Karpas-422 (cell line): ENCODE data around the gene TMEM220. TPM values are rescaled to one million over a fixed set of nuclear protein-coding genes. Genes with fewer than 3 reads are reported as not detected.

Experiments
- DNase-seq: peaks from one replicate; pipeline ENCODE4 v3.0.0-alpha.2; 2015
- H2AFZ ChIP-seq: fragments of 200-600 bp; sonication (generic); 2 replicates; pipeline ENCODE4 v1.6.1; 2014; ENCODE audit warnings: antibody characterized with exemption, low read length, mixed read lengths
- H3K27ac ChIP-seq: fragments of 200-600 bp; sonication (generic); 2 replicates; pipeline ENCODE4 v1.5.1; 2014; ENCODE audit warnings: mild to moderate bottlenecking, low read length, moderate library complexity
- H3K27me3 ChIP-seq: fragments of 200-600 bp; sonication (generic); 2 replicates; pipeline ENCODE4 v1.6.1; 2014; ENCODE audit warnings: low read length, mixed read lengths
- H3K36me3 ChIP-seq: fragments of 200-600 bp; sonication (generic); 2 replicates; pipeline ENCODE4 v1.6.1; 2014; ENCODE audit warnings: low read length, mixed read lengths; ENCODE audit not compliant: insufficient read depth
- H3K4me1 ChIP-seq: fragments of 200-600 bp; sonication (generic); 2 replicates; pipeline ENCODE4 v1.6.1; 2014; ENCODE audit warnings: mild to moderate bottlenecking, low read length, mixed read lengths
- H3K4me2 ChIP-seq: fragments of 200-600 bp; sonication (generic); 2 replicates; pipeline ENCODE4 v1.6.1; 2014; ENCODE audit warnings: low read length, low read depth, mild to moderate bottlenecking; ENCODE audit not compliant: poor library complexity, severe bottlenecking
- H3K4me3 ChIP-seq: fragments of 200-600 bp; sonication (generic); 2 replicates; pipeline ENCODE4 v1.5.1; 2014; ENCODE audit warnings: mild to moderate bottlenecking, antibody characterized with exemption, low read length, mixed read lengths
- H3K79me2 ChIP-seq: fragments of 200-600 bp; sonication (generic); 2 replicates; pipeline ENCODE4 v1.6.1; 2014; ENCODE audit warnings: mild to moderate bottlenecking, low read length, mixed read lengths
- H3K9ac ChIP-seq: fragments of 200-600 bp; sonication (generic); 2 replicates; pipeline ENCODE4 v1.6.0; 2014; ENCODE audit warnings: low read length
- H3K9me2 ChIP-seq: fragments of 200-600 bp; sonication (generic), shearing (Covaris generic); replicated peaks from 2 replicates; pipeline ENCODE4 v1.6.0; 2014; ENCODE audit warnings: mild to moderate bottlenecking, low read length, moderate library complexity; ENCODE audit not compliant: insufficient read depth
- H3K9me3 ChIP-seq: fragments of 300-700, 200-600 bp; sonication (generic); 2 replicates; pipeline ENCODE4 v1.6.1; 2014; ENCODE audit warnings: low read length, mixed read lengths
- H4K20me1 ChIP-seq: fragments of 200-600 bp; sonication (generic); 2 replicates; pipeline ENCODE4 v1.6.1; 2014; ENCODE audit warnings: mild to moderate bottlenecking, antibody characterized with exemption, low read length, low read depth; ENCODE audit not compliant: insufficient read depth
- total RNA-seq: library from RNA; depleted of rRNA; stranded (reverse); fragments of >200 nt; shearing (Covaris generic); gene quantifications from 2 replicates; pipeline ENCODE4 v1.2.3, GENCODE V29; 2014; ENCODE audit warnings: low replicate concordance

Gene TMEM220
- total RNA-seq, 1 experiment from 2014 or later, result not detected

- 0 out of 2 replicates have a peak, but pooled peaks cover 4% of the 10 kb centered on the region for H3K36me3 ChIP-seq
- no peaks in the 10 kb centered on the region for H4K20me1 ChIP-seq
- no peaks in the 10 kb centered on the region for H3K9me2 ChIP-seq
- no peaks in the 10 kb centered on the region for H3K79me2 ChIP-seq
- H3K9ac ChIP-seq, result no peak overlapping the region
- no peak overlapping the region for H3K4me3 ChIP-seq
- no peaks in the 10 kb centered on the region for H3K4me1 ChIP-seq
- H3K27me3 ChIP-seq, result no peaks in the 10 kb centered on the region
- no peak overlapping the region for H2AFZ ChIP-seq
- DNase-seq, result no peak
- no peak overlapping the region for H3K27ac ChIP-seq
- H3K4me2 ChIP-seq, result no peak overlapping the region
- H3K9me3 ChIP-seq, result no peaks in the 10 kb centered on the region
Measured at GRCh38 chr17:10716218-10716617, 13.6 kb downstream of the TMEM220 start.

DNA sequence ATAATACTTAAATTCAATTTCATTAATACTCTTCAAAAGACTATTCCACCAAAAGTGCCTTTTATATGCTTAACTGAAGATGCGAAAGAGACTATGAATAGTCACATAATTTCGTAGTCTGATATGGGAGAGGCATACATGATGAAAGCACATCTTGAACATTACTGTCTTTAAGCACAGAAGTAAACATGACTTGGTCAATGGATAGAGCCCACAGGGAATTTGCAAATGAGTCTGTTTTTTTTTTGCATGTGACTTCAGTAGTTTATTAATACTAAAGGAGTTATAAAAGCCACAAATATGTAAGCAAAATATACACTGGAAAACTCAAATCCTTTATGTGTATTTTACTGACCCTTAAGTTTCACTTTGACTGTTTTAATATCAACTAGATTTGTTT lies 16.5 kb downstream of the TMEM220 start:
- no peaks in the 10 kb centered on the region for H3K9me2 ChIP-seq
- no peak for DNase-seq

DNA sequence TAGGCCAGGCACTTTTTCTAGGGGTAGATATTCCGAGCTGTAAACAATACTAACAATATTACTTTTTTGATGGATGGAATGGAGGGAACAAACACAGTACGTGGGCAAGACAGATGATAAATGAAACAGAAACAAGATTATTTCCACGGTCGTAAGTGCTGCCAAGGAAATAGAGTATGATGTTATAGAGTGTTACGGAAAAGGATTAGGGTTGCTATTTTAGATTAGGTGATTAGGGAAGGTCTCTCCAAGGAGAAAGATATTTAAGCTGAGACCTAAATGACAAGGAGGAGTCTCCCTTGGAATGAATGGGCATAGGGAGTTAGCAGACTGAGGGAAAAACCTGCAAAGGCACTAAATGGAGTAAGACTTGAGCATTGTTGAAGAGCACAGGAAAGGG lies 24.1 kb downstream of the TMEM220 start:
- no peak for DNase-seq
- H3K36me3 ChIP-seq, result 0 out of 2 replicates have a peak, but pooled peaks cover 12% of the 10 kb centered on the region
- no peaks in the 10 kb centered on the region for H3K9me2 ChIP-seq
- no peak overlapping the region for H2AFZ ChIP-seq
- no peaks in the 10 kb centered on the region for H3K27me3 ChIP-seq
- no peaks in the 10 kb centered on the region for H4K20me1 ChIP-seq
- no peaks in the 10 kb centered on the region for H3K9me3 ChIP-seq
- no peak overlapping the region for H3K4me3 ChIP-seq
- H3K4me2 ChIP-seq, result no peak overlapping the region
- H3K4me1 ChIP-seq, result peaks cover 8% of the 10 kb centered on the region; the same call in 1 of the 2 replicates
- H3K9ac ChIP-seq, result no peak overlapping the region
- no peak overlapping the region for H3K27ac ChIP-seq
- H3K79me2 ChIP-seq, result peaks cover 13% of the 10 kb centered on the region

More for the DNA sequence above, 16.5 kb downstream of the TMEM220 start:
- Histone ChIP-seq H3K36me3 (0 out of 2 replicates have a peak, but pooled peaks cover 6% of the 10 kb centered on the region), H3K9ac (no peak overlapping the region), H4K20me1 (no peaks in the 10 kb centered on the region), H2AFZ (no peak overlapping the region), H3K4me3 (no peak overlapping the region), H3K79me2 (no peaks in the 10 kb centered on the region), H3K9me3 (no peaks in the 10 kb centered on the region), H3K4me2 (no peak overlapping the region), H3K27me3 (no peaks in the 10 kb centered on the region), H3K4me1 (no peaks in the 10 kb centered on the region), H3K27ac (no peak overlapping the region)

DNA sequence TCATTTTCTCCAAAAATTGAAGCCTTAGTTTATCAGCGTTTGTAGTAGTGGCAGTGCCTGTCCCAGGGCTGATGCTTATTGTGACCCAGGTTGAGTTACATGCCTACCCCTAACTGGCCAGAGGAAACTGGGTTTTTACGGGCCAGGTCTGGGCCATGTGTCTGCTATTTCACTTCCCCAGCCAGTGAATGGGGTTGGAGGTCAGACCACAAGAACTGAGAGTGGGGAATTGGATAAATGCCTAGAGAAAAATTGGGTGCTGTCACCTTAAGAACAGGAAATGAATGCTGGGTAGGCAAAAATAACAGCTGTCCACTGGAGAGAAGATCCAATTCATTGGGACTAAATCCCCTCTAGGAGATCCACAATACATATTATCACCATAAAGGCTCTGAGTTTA lies 27.2 kb downstream of the TMEM220 start:
- H3K9me3 ChIP-seq, result no peaks in the 10 kb centered on the region
- no peaks in the 10 kb centered on the region for H4K20me1 ChIP-seq
- H3K9ac ChIP-seq, result no peak overlapping the region
- H3K79me2 ChIP-seq, result peaks cover 25% of the 10 kb centered on the region
- 0 out of 2 replicates have a peak, but pooled peaks cover 10% of the 10 kb centered on the region for H3K36me3 ChIP-seq
- no peak overlapping the region for H3K4me3 ChIP-seq
- no peaks in the 10 kb centered on the region for H3K9me2 ChIP-seq
- H3K4me2 ChIP-seq, result no peak overlapping the region
- H3K27me3 ChIP-seq, result no peaks in the 10 kb centered on the region
- no peak overlapping the region for H3K27ac ChIP-seq
- peaks cover 13% of the 10 kb centered on the region for H3K4me1 ChIP-seq
- H2AFZ ChIP-seq, result no peak overlapping the region
- DNase-seq, result no peak

DNA sequence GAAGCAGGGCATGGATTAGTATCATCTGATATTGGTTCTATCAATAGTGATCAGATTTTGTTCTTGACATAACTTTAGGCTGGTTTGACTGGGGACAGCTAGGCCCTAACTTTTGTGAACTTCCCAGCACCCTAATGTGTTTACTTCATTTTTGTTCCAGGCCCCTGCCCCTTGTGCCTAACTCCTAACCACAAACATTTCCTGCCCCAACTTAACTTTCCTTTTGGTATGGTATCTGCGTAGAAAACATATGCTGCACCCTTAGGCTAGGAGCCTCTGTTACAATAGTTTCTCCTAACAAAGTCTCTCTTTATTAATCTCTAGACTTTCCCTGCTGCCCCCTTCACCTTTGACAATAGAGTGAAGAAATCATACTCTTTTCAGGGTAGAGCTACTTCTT lies 30.0 kb downstream of the TMEM220 start:
- no peaks in the 10 kb centered on the region for H3K9me3 ChIP-seq
- no peak overlapping the region for H3K27ac ChIP-seq
- H4K20me1 ChIP-seq, result peaks cover 4% of the 10 kb centered on the region; the same call in 1 of the 2 replicates
- no peak overlapping the region for H3K9ac ChIP-seq
- peaks cover 27% of the 10 kb centered on the region for H3K4me1 ChIP-seq
- H3K4me3 ChIP-seq, result no peak overlapping the region
- no peak for DNase-seq
- H3K4me2 ChIP-seq, result no peak overlapping the region
- H3K27me3 ChIP-seq, result no peaks in the 10 kb centered on the region
- H3K9me2 ChIP-seq, result no peaks in the 10 kb centered on the region
- peaks cover 10% of the 10 kb centered on the region for H3K36me3 ChIP-seq
- peaks cover 50% of the 10 kb centered on the region for H3K79me2 ChIP-seq
- no peak overlapping the region for H2AFZ ChIP-seq

DNA sequence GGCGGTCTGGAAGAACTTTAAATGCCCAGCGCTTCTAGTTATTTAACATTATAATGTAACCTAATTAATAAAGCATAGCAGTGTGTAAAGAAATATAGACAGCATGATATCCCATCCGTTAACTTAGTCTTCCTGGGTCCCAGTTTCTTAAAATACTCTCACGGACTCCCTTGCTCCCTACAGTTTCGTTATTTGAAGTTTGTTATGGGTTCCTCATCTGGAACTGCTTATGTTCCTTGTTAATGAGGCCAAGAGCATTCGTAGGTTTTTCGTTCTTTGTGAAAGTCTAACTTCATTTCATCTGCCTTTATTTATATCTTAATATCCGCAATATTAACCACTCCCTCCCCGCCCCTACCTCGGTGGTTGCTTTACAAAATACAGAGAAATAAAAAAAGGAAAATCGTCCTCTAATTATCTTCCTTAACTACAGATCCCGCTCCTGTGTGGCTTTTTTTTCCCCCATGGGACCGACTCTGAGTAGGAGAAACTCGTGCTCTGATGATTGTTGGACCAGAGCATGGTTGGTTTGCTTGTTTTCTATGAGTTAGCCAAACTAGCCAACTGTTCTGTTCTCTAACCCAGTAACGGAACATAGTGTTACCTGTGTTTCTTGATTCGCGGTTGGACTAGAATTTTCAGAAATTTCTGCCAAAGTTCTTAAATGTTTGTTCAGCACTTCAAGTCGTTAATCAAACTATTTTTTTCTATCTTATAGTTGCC lies 31.6 kb downstream of the TMEM220 start:
- H3K9ac ChIP-seq, result peak overlapping the region; percentile 93
- peaks cover 27% of the 10 kb centered on the region for H3K4me1 ChIP-seq
- peaks cover 62% of the 10 kb centered on the region for H3K79me2 ChIP-seq
- H3K4me2 ChIP-seq, result peak overlapping the region; percentile 80
- DNase-seq, result peak; percentile 70
- no peaks in the 10 kb centered on the region for H3K9me2 ChIP-seq
- peaks cover 4% of the 10 kb centered on the region; the same call in 1 of the 2 replicates for H4K20me1 ChIP-seq
- peaks cover 20% of the 10 kb centered on the region for H3K36me3 ChIP-seq
- peak overlapping the region; percentile 93 for H3K4me3 ChIP-seq
- no peaks in the 10 kb centered on the region for H3K27me3 ChIP-seq
- H3K27ac ChIP-seq, result peak overlapping the region; percentile 94
- peak overlapping the region; percentile 4 for H2AFZ ChIP-seq
- no peaks in the 10 kb centered on the region for H3K9me3 ChIP-seq

DNA sequence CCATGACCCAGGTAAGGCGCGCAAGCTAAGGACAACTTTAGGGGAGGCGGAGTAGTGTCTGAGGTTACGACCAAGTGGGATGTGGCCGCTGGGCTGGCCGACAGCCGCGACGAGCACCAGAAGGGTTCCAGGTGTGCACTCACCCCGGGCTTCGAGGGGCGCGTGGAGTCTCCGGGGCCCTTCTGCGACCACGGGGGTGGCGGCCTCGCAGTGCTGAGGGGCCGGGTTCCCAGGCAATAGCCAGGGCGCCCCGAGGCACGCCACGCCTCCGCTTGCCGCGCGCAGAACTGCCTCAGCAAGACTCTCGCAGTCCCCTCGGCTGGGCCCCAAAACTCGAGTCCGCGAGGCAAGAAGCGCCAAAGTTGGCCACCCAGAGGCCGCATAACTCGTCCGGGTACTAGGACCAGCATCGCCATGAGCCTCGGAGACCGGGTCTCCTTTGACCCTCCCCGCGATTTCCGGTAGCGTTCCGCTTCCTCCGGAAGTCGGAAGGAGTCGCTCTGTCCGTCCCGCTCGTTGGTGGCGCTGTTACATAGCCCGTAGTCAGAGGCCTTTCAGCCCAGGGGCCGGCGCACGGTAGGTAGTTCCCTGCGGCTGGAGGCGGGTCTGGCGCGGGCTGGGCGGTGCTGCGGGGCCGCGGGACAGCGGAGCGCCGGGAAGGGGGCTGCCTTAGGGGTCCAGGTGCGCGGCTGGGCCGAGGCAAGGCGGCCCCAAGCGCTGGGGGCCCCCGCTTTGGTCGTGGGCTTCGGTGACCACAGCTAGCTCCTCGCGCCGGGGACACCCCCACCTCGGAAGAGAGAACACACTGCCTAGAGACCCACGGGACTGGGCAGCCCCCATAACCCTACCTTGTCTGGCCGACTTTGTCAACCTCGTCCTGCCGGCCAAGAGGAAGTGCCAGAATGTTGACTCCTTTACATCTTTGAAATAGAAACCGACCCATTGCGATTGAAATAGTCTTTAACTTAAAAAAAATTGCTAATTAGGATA lies 32.4 kb downstream of the TMEM220 start, which contains the start of the genes ADPRM and SCO1:
TSS of gene ADPRM (plus strand) at position 503 of the 990 bp plus-strand sequence. CDS start 7,333 bp downstream, outside the sequence.
TSS of gene SCO1 (minus strand) at position 442 of the 990 bp plus-strand sequence. CDS start at position 416, 26 bp downstream.
- Histone ChIP-seq H4K20me1 (peaks cover 13% of the 10 kb centered on the region; the same call in 1 of the 2 replicates), H3K36me3 (peaks cover 29% of the 10 kb centered on the region), H3K27ac (peak within 1 kb of the TSS; percentile 94), H3K4me3 (peak within 1 kb of the TSS; percentile 93), H3K9me3 (no peaks in the 10 kb centered on the region), H3K27me3 (no peaks in the 10 kb centered on the region), H2AFZ (peak within 1 kb of the TSS; percentile 23), H3K9ac (peak within 1 kb of the TSS; percentile 93), H3K4me2 (peak within 1 kb of the TSS; percentile 80), H3K79me2 (peaks cover 67% of the 10 kb centered on the region), H3K9me2 (no peaks in the 10 kb centered on the region), H3K4me1 (peaks cover 23% of the 10 kb centered on the region)
- DNase-seq, result peak; percentile 98
